DND-41 (cell line): ENCODE measurements around the gene TCP11.

Experiments used
- EZH2 ChIP-seq: IDR thresholded peaks from 3 replicates; pipeline ENCODE4 v1.6.1; 2012; ENCODE audit warnings: borderline replicate concordance, low read depth, mild to moderate bottlenecking, moderate library complexity, low read length, inconsistent platforms; ENCODE audit not compliant: severe bottlenecking
- TF ChIP-seq, protein P1 (sequence below): IDR thresholded peaks from 2 replicates; pipeline ENCODE4 v1.5.1; 2012; ENCODE audit warnings: borderline replicate concordance, low read length, moderate library complexity, mild to moderate bottlenecking; ENCODE audit not compliant: poor library complexity, severe bottlenecking; ENCODE audit errors: extremely low read depth

DNA sequence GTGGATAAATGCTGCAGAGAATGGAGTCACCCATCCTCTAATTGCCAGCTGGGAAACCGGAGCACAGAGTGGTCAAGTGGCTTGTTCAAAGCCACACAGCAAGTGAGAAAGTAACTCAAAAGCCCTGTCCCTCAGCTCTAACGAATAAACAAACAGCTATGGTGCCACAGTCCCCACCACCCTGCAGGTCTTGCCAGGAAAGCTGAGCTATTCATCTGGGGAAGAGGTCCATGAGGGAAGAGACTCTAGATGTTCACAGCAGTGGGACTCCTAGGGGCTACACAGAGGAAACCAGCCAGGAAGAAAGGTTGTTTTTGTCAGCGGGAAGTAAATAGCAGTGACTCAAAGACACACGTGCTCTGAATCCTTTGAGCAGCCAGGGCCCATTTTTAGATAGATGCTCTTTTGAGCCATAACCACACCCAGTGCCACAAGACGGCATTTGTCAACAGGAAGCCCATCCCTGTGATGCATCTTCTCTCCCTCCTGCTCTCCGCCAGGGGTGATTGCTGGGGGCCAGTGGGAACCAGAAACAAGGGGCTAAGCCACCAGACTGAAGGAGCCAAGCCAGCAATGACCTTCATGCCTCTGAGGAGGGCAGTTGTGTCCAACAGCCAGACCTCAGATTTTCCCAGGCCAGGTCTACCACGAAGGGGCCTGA, 32.4 kb upstream of the TCP11 start:
- TF ChIP-seq, protein P1, sequence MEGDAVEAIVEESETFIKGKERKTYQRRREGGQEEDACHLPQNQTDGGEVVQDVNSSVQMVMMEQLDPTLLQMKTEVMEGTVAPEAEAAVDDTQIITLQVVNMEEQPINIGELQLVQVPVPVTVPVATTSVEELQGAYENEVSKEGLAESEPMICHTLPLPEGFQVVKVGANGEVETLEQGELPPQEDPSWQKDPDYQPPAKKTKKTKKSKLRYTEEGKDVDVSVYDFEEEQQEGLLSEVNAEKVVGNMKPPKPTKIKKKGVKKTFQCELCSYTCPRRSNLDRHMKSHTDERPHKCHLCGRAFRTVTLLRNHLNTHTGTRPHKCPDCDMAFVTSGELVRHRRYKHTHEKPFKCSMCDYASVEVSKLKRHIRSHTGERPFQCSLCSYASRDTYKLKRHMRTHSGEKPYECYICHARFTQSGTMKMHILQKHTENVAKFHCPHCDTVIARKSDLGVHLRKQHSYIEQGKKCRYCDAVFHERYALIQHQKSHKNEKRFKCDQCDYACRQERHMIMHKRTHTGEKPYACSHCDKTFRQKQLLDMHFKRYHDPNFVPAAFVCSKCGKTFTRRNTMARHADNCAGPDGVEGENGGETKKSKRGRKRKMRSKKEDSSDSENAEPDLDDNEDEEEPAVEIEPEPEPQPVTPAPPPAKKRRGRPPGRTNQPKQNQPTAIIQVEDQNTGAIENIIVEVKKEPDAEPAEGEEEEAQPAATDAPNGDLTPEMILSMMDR, result no peak
- TF ChIP-seq EZH2, result no peak
